ENCODE data around the gene RIPOR2.
"Not testable (repeated sequence)": the region's sequence is repeated elsewhere in the genome, so short reads cannot be mapped to it uniquely, and the experiment has no call there.

RIPOR2 gene

GRCh38 chr6:24905483-24905882 lies 30.3 kb downstream of the RIPOR2 start:
- no peak for DNase-seq (ENCODE audit: low spot score)

GRCh38 chr6:24903681-24904080 lies 32.1 kb downstream of the RIPOR2 start:
- DNase-seq (ENCODE audit: low spot score) = no peak

GRCh38 chr6:24902782-24903181 lies 33.0 kb downstream of the RIPOR2 start:
- no peak for DNase-seq (ENCODE audit: low spot score)

GRCh38 chr6:24901698-24902328 lies 33.9 kb downstream of the RIPOR2 start:
- no peak for DNase-seq (ENCODE audit: low spot score)

GRCh38 chr6:24900917-24901697 lies 34.7 kb downstream of the RIPOR2 start:
- DNase-seq (ENCODE audit: low spot score) = no peak

- DNase-seq (ENCODE audit: low spot score) = peak; percentile 70
These were observed 35.8 kb downstream of the RIPOR2 start for GRCh38 chr6:24899997-24900325.

- no peak for DNase-seq (ENCODE audit: low spot score)
These were observed 36.4 kb downstream of the RIPOR2 start for GRCh38 chr6:24899136-24899996.

GRCh38 chr6:24898676-24899075 lies 37.1 kb downstream of the RIPOR2 start:
- no peak for DNase-seq (ENCODE audit: low spot score)

GRCh38 chr6:24897186-24897585 lies 38.6 kb downstream of the RIPOR2 start:
- DNase-seq (ENCODE audit: low spot score) = peak; percentile 41

GRCh38 chr6:24893342-24893850 lies 42.4 kb downstream of the RIPOR2 start:
- no peak for DNase-seq (ENCODE audit: low spot score)

GRCh38 chr6:24891004-24891403 lies 44.8 kb downstream of the RIPOR2 start:
- no peak for DNase-seq (ENCODE audit: low spot score)

- no peak for DNase-seq (ENCODE audit: low spot score)
These were observed 45.3 kb downstream of the RIPOR2 start for GRCh38 chr6:24890471-24890870.

- DNase-seq (ENCODE audit: low spot score) = no peak
These were observed 46.9 kb downstream of the RIPOR2 start for GRCh38 chr6:24888715-24889370.

GRCh38 chr6:24887545-24888140 lies 48.1 kb downstream of the RIPOR2 start:
- DNase-seq (ENCODE audit: low spot score) = no peak

GRCh38 chr6:24883618-24884017 lies 52.1 kb downstream of the RIPOR2 start:
- no peak for DNase-seq (ENCODE audit: low spot score)

GRCh38 chr6:24882835-24883555 lies 52.8 kb downstream of the RIPOR2 start:
- no peak for DNase-seq (ENCODE audit: low spot score)

- no peak for DNase-seq (ENCODE audit: low spot score)
These were observed 53.5 kb downstream of the RIPOR2 start for GRCh38 chr6:24882295-24882694.

GRCh38 chr6:24881376-24881775 lies 54.4 kb downstream of the RIPOR2 start:
- no peak for DNase-seq (ENCODE audit: low spot score)

GRCh38 chr6:24880451-24880850 lies 55.3 kb downstream of the RIPOR2 start:
- DNase-seq (ENCODE audit: low spot score) = no peak

GRCh38 chr6:24879351-24879750 lies 56.4 kb downstream of the RIPOR2 start:
- no peak for DNase-seq (ENCODE audit: low spot score)

- DNase-seq (ENCODE audit: low spot score) = not testable (repeated sequence)
These were observed 58.0 kb downstream of the RIPOR2 start for GRCh38 chr6:24877747-24878146.

Measured in Ammon's horn (tissue), 1 donor.